AG09319 (cell line): ENCODE results near the gene GAGE12H.
"Not testable (repeated sequence)": the region's sequence is repeated elsewhere in the genome, so short reads cannot be mapped to it uniquely, and the experiment has no call there.

Experiments used
- DNase-seq: peaks from one replicate; pipeline ENCODE4 v3.0.0-alpha.2; 2010; ENCODE audit warnings: low read depth; ENCODE audit errors: extremely low read depth
- TF ChIP-seq, protein P1 (sequence below): IDR thresholded peaks from 2 replicates; pipeline ENCODE4 v1.5.1; 2011; ENCODE audit warnings: low read depth, mild to moderate bottlenecking, inconsistent platforms, low read length, moderate library complexity

The GAGE12H gene, protein sequence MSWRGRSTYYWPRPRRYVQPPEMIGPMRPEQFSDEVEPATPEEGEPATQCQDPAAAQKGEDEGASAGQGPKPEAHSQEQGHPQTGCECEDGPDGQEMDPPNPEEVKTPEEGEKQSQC

DNA sequence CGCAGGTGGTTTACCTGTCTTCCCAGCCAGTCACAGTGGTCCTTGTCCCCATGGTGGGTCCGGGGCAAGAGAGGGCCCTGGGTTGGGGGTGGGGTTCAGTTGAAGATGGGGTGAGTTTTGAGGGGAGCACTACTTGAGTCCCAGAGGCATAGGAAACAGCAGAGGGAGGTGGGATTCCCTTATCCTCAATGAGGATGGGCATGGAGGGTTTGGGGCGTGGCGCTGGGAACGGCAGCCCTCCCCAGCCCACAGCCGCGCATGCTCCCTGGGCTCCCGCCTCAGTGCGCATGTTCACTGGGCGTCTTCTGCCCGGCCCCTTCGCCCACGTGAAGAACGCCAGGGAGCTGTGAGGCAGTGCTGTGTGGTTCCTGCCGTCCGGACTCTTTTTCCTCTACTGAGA lies at the start of gene GAGE12H:
GAGE12H (plus strand) TSS at position 301 of the 400 bp plus-strand sequence. CDS start 1,155 bp downstream, outside the sequence.
- not testable (repeated sequence) for DNase-seq

DNA sequence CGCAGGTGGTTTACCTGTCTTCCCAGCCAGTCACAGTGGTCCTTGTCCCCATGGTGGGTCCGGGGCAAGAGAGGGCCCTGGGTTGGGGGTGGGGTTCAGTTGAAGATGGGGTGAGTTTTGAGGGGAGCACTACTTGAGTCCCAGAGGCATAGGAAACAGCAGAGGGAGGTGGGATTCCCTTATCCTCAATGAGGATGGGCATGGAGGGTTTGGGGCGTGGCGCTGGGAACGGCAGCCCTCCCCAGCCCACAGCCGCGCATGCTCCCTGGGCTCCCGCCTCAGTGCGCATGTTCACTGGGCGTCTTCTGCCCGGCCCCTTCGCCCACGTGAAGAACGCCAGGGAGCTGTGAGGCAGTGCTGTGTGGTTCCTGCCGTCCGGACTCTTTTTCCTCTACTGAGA lies 47.9 kb upstream of the GAGE12H start, which contains the start of gene GAGE12C:
GAGE12C (plus strand) TSS at position 301 of the 400 bp plus-strand sequence. CDS start 1,155 bp downstream, outside the sequence.
- not testable (repeated sequence) for DNase-seq

DNA sequence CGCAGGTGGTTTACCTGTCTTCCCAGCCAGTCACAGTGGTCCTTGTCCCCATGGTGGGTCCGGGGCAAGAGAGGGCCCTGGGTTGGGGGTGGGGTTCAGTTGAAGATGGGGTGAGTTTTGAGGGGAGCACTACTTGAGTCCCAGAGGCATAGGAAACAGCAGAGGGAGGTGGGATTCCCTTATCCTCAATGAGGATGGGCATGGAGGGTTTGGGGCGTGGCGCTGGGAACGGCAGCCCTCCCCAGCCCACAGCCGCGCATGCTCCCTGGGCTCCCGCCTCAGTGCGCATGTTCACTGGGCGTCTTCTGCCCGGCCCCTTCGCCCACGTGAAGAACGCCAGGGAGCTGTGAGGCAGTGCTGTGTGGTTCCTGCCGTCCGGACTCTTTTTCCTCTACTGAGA lies 38.3 kb upstream of the GAGE12H start, which contains the start of gene GAGE12D:
GAGE12D (plus strand) TSS at position 301 of the 400 bp plus-strand sequence. CDS start 1,155 bp downstream, outside the sequence.
- not testable (repeated sequence) for DNase-seq

DNA sequence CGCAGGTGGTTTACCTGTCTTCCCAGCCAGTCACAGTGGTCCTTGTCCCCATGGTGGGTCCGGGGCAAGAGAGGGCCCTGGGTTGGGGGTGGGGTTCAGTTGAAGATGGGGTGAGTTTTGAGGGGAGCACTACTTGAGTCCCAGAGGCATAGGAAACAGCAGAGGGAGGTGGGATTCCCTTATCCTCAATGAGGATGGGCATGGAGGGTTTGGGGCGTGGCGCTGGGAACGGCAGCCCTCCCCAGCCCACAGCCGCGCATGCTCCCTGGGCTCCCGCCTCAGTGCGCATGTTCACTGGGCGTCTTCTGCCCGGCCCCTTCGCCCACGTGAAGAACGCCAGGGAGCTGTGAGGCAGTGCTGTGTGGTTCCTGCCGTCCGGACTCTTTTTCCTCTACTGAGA lies 28.8 kb upstream of the GAGE12H start, which contains the start of gene GAGE12E:
GAGE12E (plus strand) TSS at position 301 of the 400 bp plus-strand sequence. CDS start 1,155 bp downstream, outside the sequence.
- DNase-seq, result not testable (repeated sequence)

DNA sequence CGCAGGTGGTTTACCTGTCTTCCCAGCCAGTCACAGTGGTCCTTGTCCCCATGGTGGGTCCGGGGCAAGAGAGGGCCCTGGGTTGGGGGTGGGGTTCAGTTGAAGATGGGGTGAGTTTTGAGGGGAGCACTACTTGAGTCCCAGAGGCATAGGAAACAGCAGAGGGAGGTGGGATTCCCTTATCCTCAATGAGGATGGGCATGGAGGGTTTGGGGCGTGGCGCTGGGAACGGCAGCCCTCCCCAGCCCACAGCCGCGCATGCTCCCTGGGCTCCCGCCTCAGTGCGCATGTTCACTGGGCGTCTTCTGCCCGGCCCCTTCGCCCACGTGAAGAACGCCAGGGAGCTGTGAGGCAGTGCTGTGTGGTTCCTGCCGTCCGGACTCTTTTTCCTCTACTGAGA lies 19.2 kb upstream of the GAGE12H start, which contains the start of gene GAGE12F:
GAGE12F (plus strand) TSS at position 301 of the 400 bp plus-strand sequence. CDS start 1,155 bp downstream, outside the sequence.
- DNase-seq, result not testable (repeated sequence)

DNA sequence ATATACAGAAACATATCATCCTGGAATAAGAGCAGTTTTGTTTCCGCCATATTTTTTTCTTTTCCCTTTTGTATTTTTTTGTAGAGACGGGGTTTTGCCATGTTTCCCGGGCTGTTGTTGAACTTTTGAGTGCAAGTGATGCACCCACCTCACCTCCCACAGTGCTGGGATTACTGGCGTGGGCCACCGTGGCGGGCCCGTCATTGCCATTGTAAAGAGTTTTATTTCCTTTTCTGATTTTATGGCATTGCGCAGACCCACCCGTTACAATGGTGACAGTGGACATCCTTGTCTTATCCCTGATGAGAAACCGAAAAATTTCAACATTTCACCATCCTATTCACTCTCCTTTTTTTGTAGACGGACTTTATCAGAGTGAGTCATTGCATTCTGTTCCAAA lies 11.0 kb upstream of the GAGE12H start:
- DNase-seq, result not testable (repeated sequence)

DNA sequence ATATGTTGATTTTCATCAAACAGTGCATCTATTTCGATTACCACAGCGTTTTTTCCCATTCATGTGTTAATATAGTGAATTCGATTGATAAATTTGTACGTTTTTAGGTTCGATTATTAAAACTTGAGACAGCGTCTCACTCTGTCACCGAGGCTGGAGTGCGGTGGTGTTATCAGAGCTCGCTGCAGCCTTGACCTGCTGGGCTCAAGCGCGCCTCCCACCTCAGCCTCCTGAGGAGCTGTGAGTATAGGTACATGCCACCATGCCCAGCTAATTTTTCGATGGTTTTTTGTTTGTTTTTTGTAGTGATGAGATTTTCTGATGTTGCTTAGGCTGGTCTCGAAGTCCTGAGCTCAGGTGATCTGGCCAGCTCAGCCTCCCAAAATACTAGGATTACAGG lies 10.6 kb upstream of the GAGE12H start:
- DNase-seq, result not testable (repeated sequence)

DNA sequence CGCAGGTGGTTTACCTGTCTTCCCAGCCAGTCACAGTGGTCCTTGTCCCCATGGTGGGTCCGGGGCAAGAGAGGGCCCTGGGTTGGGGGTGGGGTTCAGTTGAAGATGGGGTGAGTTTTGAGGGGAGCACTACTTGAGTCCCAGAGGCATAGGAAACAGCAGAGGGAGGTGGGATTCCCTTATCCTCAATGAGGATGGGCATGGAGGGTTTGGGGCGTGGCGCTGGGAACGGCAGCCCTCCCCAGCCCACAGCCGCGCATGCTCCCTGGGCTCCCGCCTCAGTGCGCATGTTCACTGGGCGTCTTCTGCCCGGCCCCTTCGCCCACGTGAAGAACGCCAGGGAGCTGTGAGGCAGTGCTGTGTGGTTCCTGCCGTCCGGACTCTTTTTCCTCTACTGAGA lies 9.6 kb upstream of the GAGE12H start, which contains the start of gene GAGE12G:
GAGE12G (plus strand) TSS at position 301 of the 400 bp plus-strand sequence. CDS start 1,155 bp downstream, outside the sequence.
- DNase-seq, result not testable (repeated sequence)

DNA sequence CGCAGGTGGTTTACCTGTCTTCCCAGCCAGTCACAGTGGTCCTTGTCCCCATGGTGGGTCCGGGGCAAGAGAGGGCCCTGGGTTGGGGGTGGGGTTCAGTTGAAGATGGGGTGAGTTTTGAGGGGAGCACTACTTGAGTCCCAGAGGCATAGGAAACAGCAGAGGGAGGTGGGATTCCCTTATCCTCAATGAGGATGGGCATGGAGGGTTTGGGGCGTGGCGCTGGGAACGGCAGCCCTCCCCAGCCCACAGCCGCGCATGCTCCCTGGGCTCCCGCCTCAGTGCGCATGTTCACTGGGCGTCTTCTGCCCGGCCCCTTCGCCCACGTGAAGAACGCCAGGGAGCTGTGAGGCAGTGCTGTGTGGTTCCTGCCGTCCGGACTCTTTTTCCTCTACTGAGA lies 9.4 kb downstream of the GAGE12H start, which contains the start of gene GAGE2A:
GAGE2A (plus strand) TSS at position 301 of the 400 bp plus-strand sequence. CDS start 1,155 bp downstream, outside the sequence.
- not testable (repeated sequence) for DNase-seq

DNA sequence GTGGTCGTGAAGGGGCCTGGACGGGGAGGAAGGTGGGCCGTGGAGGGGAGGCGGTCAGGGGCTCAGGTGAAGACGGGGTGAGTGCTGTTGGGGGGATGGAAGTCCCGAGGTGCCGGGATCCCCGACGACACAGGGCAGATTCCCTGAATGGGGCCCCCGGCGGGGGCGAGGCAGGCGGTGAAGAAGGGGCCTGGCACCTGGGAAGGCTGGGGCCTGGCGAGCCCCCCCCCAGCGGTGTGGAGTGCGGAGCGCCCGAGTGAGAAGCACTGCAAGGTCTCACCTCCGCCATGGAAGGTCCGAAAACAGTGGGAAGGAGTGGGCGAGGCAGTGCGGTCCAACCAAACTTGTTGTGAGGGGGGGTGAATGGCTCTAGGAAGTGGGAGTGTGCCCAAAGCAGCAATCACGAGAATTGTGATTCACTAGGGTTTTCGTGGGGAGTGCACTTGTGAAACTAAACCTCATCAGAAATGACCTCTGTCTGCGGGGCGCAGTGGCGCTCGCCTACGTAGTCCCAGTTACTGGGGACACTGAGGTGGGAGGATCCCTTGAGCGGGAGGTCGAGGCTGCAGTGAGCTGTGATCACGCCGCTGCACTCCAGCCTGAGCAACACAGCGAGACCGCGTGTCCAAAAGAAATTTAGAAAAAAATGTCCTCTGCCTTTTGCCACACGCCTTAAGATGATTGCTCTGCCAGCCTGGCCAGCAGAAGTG lies 10.2 kb downstream of the GAGE12H start:
- DNase-seq, result not testable (repeated sequence)

DNA sequence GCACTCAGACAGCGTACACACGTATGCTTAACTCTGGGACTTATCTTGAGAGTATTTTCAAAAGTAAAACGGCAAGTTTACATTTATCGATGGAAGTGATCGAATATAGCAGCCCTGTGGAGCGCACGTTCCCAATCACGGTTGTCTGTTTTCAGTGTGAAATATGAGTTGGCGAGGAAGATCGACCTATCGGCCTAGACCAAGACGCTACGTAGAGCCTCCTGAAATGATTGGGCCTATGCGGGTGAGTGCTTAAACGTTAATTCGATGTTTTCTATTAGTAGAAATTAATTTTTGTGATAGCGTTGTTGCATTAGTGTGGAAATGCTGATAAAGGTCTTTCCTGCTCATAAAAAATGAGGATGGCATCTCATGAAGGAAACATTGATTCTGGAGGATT lies 10.7 kb downstream of the GAGE12H start:
- DNase-seq, result not testable (repeated sequence)

DNA sequence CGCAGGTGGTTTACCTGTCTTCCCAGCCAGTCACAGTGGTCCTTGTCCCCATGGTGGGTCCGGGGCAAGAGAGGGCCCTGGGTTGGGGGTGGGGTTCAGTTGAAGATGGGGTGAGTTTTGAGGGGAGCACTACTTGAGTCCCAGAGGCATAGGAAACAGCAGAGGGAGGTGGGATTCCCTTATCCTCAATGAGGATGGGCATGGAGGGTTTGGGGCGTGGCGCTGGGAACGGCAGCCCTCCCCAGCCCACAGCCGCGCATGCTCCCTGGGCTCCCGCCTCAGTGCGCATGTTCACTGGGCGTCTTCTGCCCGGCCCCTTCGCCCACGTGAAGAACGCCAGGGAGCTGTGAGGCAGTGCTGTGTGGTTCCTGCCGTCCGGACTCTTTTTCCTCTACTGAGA lies 19.0 kb downstream of the GAGE12H start, which contains the start of gene GAGE1:
GAGE1 (plus strand) TSS at position 301 of the 400 bp plus-strand sequence. CDS start 1,155 bp downstream, outside the sequence.
- not testable (repeated sequence) for DNase-seq

DNA sequence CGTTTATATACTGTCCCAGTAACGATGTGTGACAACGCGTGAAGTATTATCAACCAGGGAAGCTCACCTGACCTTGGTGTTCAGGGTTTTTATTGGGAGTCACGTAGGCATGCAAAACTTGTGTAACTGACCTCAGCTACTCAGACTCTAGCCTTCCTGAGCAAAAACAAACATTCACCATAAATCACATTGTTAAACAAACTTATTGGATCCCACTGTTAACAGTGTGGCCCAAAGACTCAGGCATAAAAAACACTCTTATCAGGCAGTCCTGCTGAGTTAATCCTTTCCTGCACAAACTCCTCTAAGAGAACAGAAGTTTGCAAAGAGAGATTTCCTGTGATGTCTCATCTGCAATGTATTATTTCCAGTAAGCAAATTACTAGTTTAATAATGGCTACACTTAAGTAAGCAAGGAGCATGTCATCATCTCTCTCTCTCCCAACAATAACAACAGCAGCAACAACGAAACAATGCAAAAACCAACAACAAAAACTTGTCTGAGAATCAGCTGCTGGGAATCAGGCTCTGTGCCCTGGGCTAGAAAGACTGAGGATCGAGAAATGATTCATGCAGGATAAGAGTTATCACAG lies 31.1 kb downstream of the GAGE12H start:
- no peak for DNase-seq

More for the DNA sequence above, 31.1 kb downstream of the GAGE12H start:
- TF ChIP-seq, protein P1, sequence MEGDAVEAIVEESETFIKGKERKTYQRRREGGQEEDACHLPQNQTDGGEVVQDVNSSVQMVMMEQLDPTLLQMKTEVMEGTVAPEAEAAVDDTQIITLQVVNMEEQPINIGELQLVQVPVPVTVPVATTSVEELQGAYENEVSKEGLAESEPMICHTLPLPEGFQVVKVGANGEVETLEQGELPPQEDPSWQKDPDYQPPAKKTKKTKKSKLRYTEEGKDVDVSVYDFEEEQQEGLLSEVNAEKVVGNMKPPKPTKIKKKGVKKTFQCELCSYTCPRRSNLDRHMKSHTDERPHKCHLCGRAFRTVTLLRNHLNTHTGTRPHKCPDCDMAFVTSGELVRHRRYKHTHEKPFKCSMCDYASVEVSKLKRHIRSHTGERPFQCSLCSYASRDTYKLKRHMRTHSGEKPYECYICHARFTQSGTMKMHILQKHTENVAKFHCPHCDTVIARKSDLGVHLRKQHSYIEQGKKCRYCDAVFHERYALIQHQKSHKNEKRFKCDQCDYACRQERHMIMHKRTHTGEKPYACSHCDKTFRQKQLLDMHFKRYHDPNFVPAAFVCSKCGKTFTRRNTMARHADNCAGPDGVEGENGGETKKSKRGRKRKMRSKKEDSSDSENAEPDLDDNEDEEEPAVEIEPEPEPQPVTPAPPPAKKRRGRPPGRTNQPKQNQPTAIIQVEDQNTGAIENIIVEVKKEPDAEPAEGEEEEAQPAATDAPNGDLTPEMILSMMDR, result no peak
